H1 (cell line): ENCODE data around the gene SH2D4B. TPM values are rescaled to one million over a fixed set of nuclear protein-coding genes. Genes with fewer than 3 reads are reported as not detected.

Experiments used
- CHD7 ChIP-seq: fragments of 300-600 bp; sonication (generic); IDR thresholded peaks from 2 replicates; pipeline ENCODE4 v1.7.1; 2012; ENCODE audit warnings: low read length, moderate library complexity, mild to moderate bottlenecking, inconsistent platforms; ENCODE audit not compliant: insufficient replicate concordance
- JUN ChIP-seq: IDR thresholded peaks from 2 replicates; pipeline ENCODE4 v1.6.1; 2011; ENCODE audit warnings: low read depth, mild to moderate bottlenecking, improper control_type of control experiment, low read length
- SUZ12 ChIP-seq: fragments of 200-600 bp; sonication (generic); IDR thresholded peaks from 2 replicates; pipeline ENCODE4 v1.6.1; 2012; ENCODE audit warnings: mild to moderate bottlenecking, inconsistent platforms, low read length, moderate library complexity, mixed read lengths
- TBP ChIP-seq: IDR thresholded peaks from 2 replicates; pipeline ENCODE4 v1.6.1; 2011; ENCODE audit warnings: low read depth, low read length, improper control_type of control experiment
- polyA plus RNA-seq, 7 experiments: library from polyadenylated mRNA; depleted of rRNA in 3 of 7; stranded (reverse) in 5 of 7; unstranded in 2 of 7; fragments of >200 nt in 5 of 7; fragments of 200-250 nt in 2 of 7; gene quantifications; 1 replicate in 5 of 7; 2 replicates in 1 of 7; 4 replicates in 1 of 7; pipeline versions ENCODE4 v1.2.1 to v1.2.3, GENCODE V29; 2011 to 2013; ENCODE audit warnings: missing spikeins in 2 of 7, mixed read lengths in 2 of 7
- total RNA-seq: library from RNA; stranded (reverse); fragmentation: NEBNext Ultra II Directional; extraction: Animal tissue kit (Norgen Biotek cat#: 25700); gene quantifications from 2 replicates; pipeline ENCODE4 v1.2.1, GENCODE V29; 2021

Gene SH2D4B
- total and polyA plus RNA-seq, 2 of the 8 experiments (the other 6 are each of a cell fraction or from before 2014, with no cell fraction given), result 0.06 to 0.13 TPM

GRCh38 chr10:80492848-80493521 lies 44.7 kb upstream of the SH2D4B start (continued):
- TF ChIP-seq CHD7, result no peak
- TF ChIP-seq SUZ12, result no peak
- no peak for TF ChIP-seq TBP
- TF ChIP-seq JUN, result no peak
- TF ChIP-seq, all 59 proteins: peak for 0
